GM12872 (cell line): ENCODE data around the gene MEIOB.

Source experiments
- CTCF ChIP-seq: IDR thresholded peaks from 3 replicates; pipeline ENCODE4 v1.5.1; 2011; ENCODE audit warnings: low read depth, mild to moderate bottlenecking, low read length, moderate library complexity; ENCODE audit not compliant: insufficient read depth

The MEIOB gene

DNA sequence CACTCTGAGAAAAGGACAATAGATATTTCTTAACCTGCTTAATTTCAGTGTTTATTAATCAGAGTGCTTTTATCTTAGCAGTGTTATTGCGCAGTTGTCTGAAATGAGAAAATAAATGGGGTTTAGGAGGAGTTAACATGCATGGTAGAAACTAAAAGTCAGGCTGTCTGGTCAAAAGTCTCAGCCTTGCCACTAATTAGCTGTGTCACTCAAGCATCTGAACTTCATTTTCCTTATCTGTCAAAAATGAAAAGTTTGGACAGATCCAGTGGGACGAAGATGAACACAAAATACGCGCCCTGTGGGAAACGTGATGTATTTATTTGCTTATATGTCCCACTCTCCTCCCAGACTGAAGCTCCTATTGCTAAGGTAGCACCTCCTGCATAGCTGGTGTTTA lies 6.3 kb upstream of the MEIOB start:
- TF ChIP-seq CTCF = no peak

- TF ChIP-seq CTCF = no peak
Measured at GRCh38 chr16:1877804-1878203, 5.8 kb upstream of the MEIOB start.

DNA sequence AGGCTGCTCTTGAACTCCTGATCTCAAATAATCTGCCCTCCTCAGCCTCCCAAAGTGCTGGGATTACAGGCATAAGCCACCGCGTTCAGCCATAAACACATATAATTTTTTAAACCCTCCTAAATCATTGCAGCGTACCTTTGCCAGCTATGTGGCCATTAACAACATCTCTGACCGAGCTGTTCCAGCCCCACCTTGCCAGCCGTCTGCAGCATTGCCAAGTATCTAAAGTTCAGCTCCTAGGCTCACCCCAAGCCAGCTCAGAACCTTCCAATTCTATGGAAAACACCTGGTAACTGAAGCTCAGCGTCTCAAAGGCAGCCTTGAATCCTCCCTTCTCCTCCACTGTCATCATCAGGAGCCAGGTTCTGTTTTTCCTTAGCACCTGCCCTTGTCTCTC lies 5.1 kb upstream of the MEIOB start:
- no peak for TF ChIP-seq CTCF

GRCh38 chr16:1876468-1876867 lies 4.5 kb upstream of the MEIOB start:
- no peak for TF ChIP-seq CTCF

GRCh38 chr16:1874854-1875253 lies 2.9 kb upstream of the MEIOB start:
- no peak for TF ChIP-seq CTCF

- no peak for TF ChIP-seq CTCF
Measured at GRCh38 chr16:1870365-1871082, 1.4 kb downstream of the MEIOB start.

GRCh38 chr16:1865902-1866690 lies 5.9 kb downstream of the MEIOB start:
- no peak for TF ChIP-seq CTCF
